Mesothelial cell of epicardium (in vitro differentiated cells): Measurements from ENCODE around the gene MACROD2. TPM values are rescaled to one million over a fixed set of nuclear protein-coding genes. Genes with fewer than 3 reads are reported as not detected.
A peak's percentile ranks its signal among the peaks of the same experiment; 100 is the strongest.

Experiments
- DNase-seq, 2 experiments: peaks; one replicate each; pipeline ENCODE4 v3.0.0; 2021; ENCODE audit warnings: low spot score in 2 of 2; ENCODE audit not compliant: unreplicated experiment in 2 of 2
- H3K27ac Mint-ChIP-seq: 2 replicates; pipeline ENCODE4 v1.8.0; 2021; ENCODE audit warnings: mixed read lengths
- H3K27me3 Mint-ChIP-seq: 2 replicates; pipeline ENCODE4 v1.8.0; 2021; ENCODE audit warnings: low read depth, mixed read lengths
- H3K36me3 Mint-ChIP-seq: 2 replicates; pipeline ENCODE4 v1.8.0; 2021; ENCODE audit warnings: mixed read lengths
- H3K4me1 Mint-ChIP-seq: 2 replicates; pipeline ENCODE4 v1.8.0; 2021; ENCODE audit warnings: mixed read lengths
- H3K4me3 Mint-ChIP-seq: 2 replicates; pipeline ENCODE4 v1.8.0; 2021; ENCODE audit warnings: mild to moderate bottlenecking, moderate library complexity, mixed read lengths
- H3K9me3 Mint-ChIP-seq: 2 replicates; pipeline ENCODE4 v1.8.0; 2021; ENCODE audit warnings: mixed read lengths
- CTCF ChIP-seq: fragments of 200-600 bp; sonication (generic); IDR thresholded peaks from one replicate; pipeline ENCODE4 v1.5.0; 2021; ENCODE audit warnings: antibody characterized with exemption; ENCODE audit not compliant: unreplicated experiment
- total RNA-seq: library from RNA; stranded (reverse); gene quantifications from 3 replicates; pipeline ENCODE4 v1.2.1, GENCODE V29; 2021

The MACROD2 gene
- total RNA-seq, 1 donor from 2014 or later, result 10.0 TPM

- peaks cover 9% of the 10 kb centered on the region for H3K9me3 Mint-ChIP-seq
- no peak for TF ChIP-seq CTCF
- DNase-seq, result no peak
- no peaks in the 10 kb centered on the region for H3K36me3 Mint-ChIP-seq
- H3K27ac Mint-ChIP-seq, result no peak overlapping the region
- H3K4me3 Mint-ChIP-seq, result no peak overlapping the region
- H3K4me1 Mint-ChIP-seq, result peaks cover 5% of the 10 kb centered on the region
- no peaks in the 10 kb centered on the region for H3K27me3 Mint-ChIP-seq
Observed at GRCh38 chr20:15396026-15396425, 1400.7 kb downstream of the MACROD2 start.

- H3K9me3 Mint-ChIP-seq, result peaks cover 9% of the 10 kb centered on the region
- H3K4me1 Mint-ChIP-seq, result peaks cover 5% of the 10 kb centered on the region
- H3K36me3 Mint-ChIP-seq, result no peaks in the 10 kb centered on the region
- no peak for TF ChIP-seq CTCF
- no peak overlapping the region for H3K4me3 Mint-ChIP-seq
- H3K27ac Mint-ChIP-seq, result peak overlapping the region; percentile 52
- no peak for DNase-seq
- no peaks in the 10 kb centered on the region for H3K27me3 Mint-ChIP-seq
Observed at GRCh38 chr20:15396900-15397299, 1401.6 kb downstream of the MACROD2 start.

GRCh38 chr20:15399781-15400180, 1404.5 kb downstream of the MACROD2 start:
- H3K27ac Mint-ChIP-seq, result no peak overlapping the region
- peaks cover 5% of the 10 kb centered on the region for H3K4me1 Mint-ChIP-seq
- no peak for DNase-seq
- no peak overlapping the region for H3K4me3 Mint-ChIP-seq
- peaks cover 4% of the 10 kb centered on the region for H3K36me3 Mint-ChIP-seq
- peaks cover 29% of the 10 kb centered on the region for H3K9me3 Mint-ChIP-seq
- H3K27me3 Mint-ChIP-seq, result no peaks in the 10 kb centered on the region
- no peak for TF ChIP-seq CTCF

- Mint-ChIP-seq H3K36me3 (peaks cover 4% of the 10 kb centered on the region), H3K4me1 (no peaks in the 10 kb centered on the region), H3K27me3 (peaks cover 2% of the 10 kb centered on the region), H3K4me3 (no peak overlapping the region), H3K27ac (no peak overlapping the region), H3K9me3 (peaks cover 21% of the 10 kb centered on the region)
- no peak for TF ChIP-seq CTCF
- no peak for DNase-seq
Observed at GRCh38 chr20:15406072-15406471, 1410.8 kb downstream of the MACROD2 start.

- Mint-ChIP-seq H3K36me3 (no peaks in the 10 kb centered on the region), H3K4me1 (peaks cover 4% of the 10 kb centered on the region), H3K27ac (no peak overlapping the region), H3K9me3 (no peaks in the 10 kb centered on the region), H3K27me3 (peaks cover 2% of the 10 kb centered on the region), H3K4me3 (no peak overlapping the region)
- TF ChIP-seq CTCF, result no peak
- DNase-seq, result no peak
Observed at GRCh38 chr20:15411781-15412180, 1416.5 kb downstream of the MACROD2 start.

GRCh38 chr20:15415908-15416307, 1420.6 kb downstream of the MACROD2 start:
- Mint-ChIP-seq H3K36me3 (no peaks in the 10 kb centered on the region), H3K27me3 (no peaks in the 10 kb centered on the region), H3K9me3 (no peaks in the 10 kb centered on the region), H3K4me3 (no peak overlapping the region), H3K4me1 (peaks cover 4% of the 10 kb centered on the region), H3K27ac (no peak overlapping the region)
- no peak for DNase-seq
- TF ChIP-seq CTCF, result no peak
